ENCODE results near the gene C1QTNF3.

DNA sequence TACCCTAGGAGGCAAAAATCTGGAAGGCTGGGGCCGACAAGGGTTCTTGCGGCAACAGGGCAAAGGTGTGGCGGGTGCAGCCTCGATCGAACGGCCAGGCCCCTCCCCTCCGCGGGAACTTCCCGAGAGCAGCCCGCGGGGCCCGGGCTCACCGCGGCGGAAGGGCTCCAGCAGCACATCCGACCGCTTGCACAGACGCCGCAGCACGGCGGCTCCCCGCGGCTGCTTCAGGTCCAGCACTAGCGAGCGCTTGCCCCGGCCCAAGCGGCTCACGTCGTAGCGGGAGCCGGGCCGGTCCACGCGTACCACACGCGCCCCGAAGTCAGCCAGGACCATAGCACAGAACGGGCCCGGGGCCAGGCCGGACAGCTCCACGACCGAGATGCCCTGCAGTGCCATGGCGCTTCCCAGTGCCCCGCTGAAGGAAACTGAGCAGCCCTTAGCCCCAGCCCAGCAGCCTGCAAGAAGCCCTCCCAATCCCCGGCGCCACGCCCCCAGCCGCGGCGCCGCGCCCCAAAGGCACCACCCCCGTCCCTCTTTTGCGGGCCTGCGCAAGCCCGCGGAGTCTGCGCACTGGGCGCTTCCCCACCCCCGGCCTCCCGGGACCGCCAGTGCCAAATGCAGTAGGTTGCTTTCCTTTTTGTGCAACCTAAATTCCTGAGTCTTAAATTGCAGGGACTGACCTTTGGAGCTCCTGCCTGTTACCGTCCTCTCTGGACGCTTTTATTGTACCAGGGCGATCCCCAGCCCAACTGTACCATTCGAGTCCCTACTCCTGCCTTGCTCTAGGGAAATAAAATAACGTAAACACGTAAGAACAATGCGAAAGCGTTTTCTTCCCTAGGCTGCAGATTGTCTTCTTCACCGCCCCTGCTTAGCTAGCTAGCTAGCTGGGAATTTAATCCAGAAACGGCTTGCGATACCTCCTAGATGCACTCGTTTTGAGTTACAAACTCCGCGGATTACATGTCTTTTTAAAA, 35.1 kb downstream of the C1QTNF3 start, which contains the start of gene AMACR:
- TF ChIP-seq POLR2A (IDR thresholded peaks at IDR 0.05) (peak; percentile 93), POLR2AphosphoS5 (IDR thresholded peaks at IDR 0.05) (peak in 2 of 3 donors; percentile 83 to 95)
- TF ChIP-seq, protein P1, sequence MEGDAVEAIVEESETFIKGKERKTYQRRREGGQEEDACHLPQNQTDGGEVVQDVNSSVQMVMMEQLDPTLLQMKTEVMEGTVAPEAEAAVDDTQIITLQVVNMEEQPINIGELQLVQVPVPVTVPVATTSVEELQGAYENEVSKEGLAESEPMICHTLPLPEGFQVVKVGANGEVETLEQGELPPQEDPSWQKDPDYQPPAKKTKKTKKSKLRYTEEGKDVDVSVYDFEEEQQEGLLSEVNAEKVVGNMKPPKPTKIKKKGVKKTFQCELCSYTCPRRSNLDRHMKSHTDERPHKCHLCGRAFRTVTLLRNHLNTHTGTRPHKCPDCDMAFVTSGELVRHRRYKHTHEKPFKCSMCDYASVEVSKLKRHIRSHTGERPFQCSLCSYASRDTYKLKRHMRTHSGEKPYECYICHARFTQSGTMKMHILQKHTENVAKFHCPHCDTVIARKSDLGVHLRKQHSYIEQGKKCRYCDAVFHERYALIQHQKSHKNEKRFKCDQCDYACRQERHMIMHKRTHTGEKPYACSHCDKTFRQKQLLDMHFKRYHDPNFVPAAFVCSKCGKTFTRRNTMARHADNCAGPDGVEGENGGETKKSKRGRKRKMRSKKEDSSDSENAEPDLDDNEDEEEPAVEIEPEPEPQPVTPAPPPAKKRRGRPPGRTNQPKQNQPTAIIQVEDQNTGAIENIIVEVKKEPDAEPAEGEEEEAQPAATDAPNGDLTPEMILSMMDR (IDR thresholded peaks at IDR 0.05), result no peak

All from transverse colon (tissue), 4 donors.